PFSK-1 (cell line): ENCODE measurements around the gene PRKAR1B. TPM values are rescaled to one million over a fixed set of nuclear protein-coding genes. Genes with fewer than 3 reads are reported as not detected.
A peak's percentile ranks its signal among the peaks of the same experiment; 100 is the strongest.

Experiments used
- FOXP2 ChIP-seq: optimal IDR thresholded peaks from 2 replicates; pipeline ENCODE3; 2011; ENCODE audit warnings: borderline replicate concordance, control low read depth, inconsistent platforms; ENCODE audit not compliant: insufficient read depth; ENCODE audit errors: extremely low read length, extremely low read depth
- POLR2AphosphoS5 ChIP-seq: IDR thresholded peaks from 2 replicates; pipeline ENCODE4 v1.6.1; 2012; ENCODE audit warnings: low read depth, mild to moderate bottlenecking, control low read depth, low read length, moderate library complexity
- SIN3A ChIP-seq: IDR thresholded peaks from 2 replicates; pipeline ENCODE4 v1.6.1; 2012; ENCODE audit warnings: mild to moderate bottlenecking, low read length, moderate library complexity, borderline replicate concordance; ENCODE audit not compliant: insufficient read depth
- TAF1 ChIP-seq: IDR thresholded peaks from 2 replicates; pipeline ENCODE4 v1.6.1; 2012; ENCODE audit warnings: low read length, control low read depth, borderline replicate concordance; ENCODE audit not compliant: insufficient read depth
- polyA plus RNA-seq: library from polyadenylated mRNA; unstranded; fragments of >200 nt; gene quantifications from one replicate; pipeline ENCODE4 v1.2.1, GENCODE V29; 2012; ENCODE audit warnings: low read depth, missing spikeins; ENCODE audit not compliant: insufficient read length
- TF ChIP-seq, protein P1 (sequence below), 2 experiments: IDR thresholded peaks; 2 replicates each; pipeline versions ENCODE4 v1.6.1 to v1.8.0; 2011 to 2012; ENCODE audit warnings: low read depth in 2 of 2, low read length in 2 of 2, control low read depth in 1 of 2, inconsistent platforms in 1 of 2, mild to moderate bottlenecking in 1 of 2, moderate library complexity in 1 of 2; ENCODE audit not compliant: insufficient read depth in 1 of 2

Gene PRKAR1B
- 26.3 TPM for polyA plus RNA-seq

DNA sequence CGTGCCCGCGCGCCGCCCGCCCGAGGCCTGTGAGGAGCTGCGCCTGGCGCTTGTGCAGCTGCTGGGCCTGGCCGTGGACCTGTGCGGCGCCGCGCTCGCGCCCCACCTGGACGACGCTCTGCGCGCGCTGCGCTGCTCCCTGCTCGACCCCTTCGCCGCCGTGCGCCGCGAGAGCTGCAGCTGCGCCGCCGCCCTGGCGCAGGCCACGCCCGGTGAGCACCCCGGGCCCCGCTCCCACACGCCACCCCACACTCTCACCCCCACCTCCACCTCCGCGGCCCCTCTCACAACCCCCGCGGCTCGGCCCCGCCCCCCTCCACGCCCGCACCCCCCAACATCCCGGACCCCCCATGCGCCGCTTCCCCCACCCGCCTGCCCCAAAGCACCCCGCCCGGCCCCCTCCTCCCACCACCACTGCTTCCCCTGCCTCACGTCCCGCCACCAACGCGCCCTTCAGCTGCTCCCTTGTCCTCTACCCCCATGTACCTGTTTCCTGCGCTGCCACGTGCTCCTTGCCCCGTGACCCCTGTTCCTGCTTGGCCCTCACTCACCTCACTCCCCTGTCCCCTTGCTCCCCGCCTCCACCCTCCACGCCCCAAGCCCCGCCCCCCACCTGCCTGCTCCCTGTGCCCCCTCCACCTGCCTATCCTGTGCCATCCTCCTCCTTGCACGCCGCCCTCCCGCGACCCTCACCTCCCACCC is at the start of gene PRKAR1B:
PRKAR1B (minus strand) TSS at position 178 of the 702 bp plus-strand sequence. CDS start 15,776 bp downstream, outside the sequence.
- peak; percentile 14 for TF ChIP-seq FOXP2
- TF ChIP-seq, protein P1, sequence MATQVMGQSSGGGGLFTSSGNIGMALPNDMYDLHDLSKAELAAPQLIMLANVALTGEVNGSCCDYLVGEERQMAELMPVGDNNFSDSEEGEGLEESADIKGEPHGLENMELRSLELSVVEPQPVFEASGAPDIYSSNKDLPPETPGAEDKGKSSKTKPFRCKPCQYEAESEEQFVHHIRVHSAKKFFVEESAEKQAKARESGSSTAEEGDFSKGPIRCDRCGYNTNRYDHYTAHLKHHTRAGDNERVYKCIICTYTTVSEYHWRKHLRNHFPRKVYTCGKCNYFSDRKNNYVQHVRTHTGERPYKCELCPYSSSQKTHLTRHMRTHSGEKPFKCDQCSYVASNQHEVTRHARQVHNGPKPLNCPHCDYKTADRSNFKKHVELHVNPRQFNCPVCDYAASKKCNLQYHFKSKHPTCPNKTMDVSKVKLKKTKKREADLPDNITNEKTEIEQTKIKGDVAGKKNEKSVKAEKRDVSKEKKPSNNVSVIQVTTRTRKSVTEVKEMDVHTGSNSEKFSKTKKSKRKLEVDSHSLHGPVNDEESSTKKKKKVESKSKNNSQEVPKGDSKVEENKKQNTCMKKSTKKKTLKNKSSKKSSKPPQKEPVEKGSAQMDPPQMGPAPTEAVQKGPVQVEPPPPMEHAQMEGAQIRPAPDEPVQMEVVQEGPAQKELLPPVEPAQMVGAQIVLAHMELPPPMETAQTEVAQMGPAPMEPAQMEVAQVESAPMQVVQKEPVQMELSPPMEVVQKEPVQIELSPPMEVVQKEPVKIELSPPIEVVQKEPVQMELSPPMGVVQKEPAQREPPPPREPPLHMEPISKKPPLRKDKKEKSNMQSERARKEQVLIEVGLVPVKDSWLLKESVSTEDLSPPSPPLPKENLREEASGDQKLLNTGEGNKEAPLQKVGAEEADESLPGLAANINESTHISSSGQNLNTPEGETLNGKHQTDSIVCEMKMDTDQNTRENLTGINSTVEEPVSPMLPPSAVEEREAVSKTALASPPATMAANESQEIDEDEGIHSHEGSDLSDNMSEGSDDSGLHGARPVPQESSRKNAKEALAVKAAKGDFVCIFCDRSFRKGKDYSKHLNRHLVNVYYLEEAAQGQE (IDR thresholded peaks at IDR 0.05; ENCODE audit: insufficient read depth in 1 of 2, low read depth in 2 of 2, low read length in 2 of 2), result no peak

DNA sequence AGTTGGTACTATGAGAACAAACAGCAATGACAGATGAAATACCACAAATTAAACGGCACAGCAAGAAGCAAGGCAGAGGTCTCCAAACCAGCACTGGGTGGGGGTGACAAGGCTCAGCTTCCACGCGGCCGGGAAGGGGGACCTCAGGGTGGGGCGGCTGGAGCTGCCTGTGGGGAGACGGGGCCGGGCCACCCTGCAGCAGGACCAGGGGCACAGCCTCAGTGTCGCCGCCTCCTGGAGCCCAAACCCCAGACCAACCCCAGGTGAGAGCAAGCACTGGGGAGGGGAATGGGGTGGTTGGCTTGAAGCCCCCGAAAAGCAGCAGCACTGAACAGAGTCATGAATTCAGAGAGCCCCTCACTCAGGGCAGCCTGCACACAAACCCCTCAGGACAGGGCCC is 49.3 kb upstream of the PRKAR1B start:
- TF ChIP-seq FOXP2, result no peak
- TF ChIP-seq POLR2AphosphoS5, result no peak
- TF ChIP-seq, protein P1 (IDR thresholded peaks at IDR 0.05; ENCODE audit: insufficient read depth in 1 of 2, low read depth in 2 of 2, low read length in 2 of 2), result no peak
- TF ChIP-seq TAF1, result no peak
- no peak for TF ChIP-seq SIN3A

DNA sequence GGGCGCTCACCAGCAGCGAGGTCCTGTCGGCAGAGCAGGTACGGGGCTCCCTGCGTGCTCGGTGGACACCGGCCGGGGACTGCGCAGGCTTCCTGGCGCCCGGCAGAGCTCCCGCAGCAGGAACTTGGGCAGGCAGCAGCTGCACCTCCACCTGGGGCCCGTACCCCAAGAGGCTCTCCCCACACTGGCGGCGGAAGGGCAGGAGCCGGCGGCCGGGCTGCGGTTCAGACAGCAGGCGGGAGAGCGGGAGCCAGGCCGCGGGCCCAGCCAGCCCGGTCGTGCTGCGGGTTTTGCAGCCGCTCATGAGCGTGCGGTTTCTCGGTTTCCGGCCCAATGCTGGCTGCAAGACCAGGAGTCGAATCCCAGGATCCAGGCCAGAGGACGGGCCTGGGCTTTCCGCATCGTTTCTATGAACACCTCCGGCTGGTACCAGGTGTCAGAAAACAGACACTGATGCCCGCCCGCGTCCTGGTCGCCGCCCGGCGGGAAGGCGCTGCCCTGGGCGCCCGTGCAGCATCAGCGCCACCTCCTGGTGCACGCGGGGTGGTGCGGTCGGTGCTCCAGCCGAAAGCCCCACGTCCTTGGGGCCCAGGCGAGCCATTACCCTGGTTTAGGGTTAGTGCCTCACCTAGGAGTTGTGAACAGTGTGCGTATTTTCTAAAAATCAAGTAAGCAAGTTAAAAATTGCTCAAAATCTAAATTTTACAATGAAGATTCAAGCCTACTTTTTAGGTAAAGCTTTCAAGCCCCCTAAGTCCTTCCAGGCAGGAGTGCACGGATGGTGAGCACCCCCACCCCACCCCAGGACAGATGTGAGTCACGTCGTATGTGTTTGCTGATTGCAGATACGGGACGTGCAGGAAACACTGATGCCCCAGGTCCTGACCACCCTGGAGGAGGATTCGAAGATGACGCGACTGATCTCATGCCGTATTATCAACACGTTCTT is 47.4 kb upstream of the PRKAR1B start:
- TF ChIP-seq TAF1 (no peak), FOXP2 (no peak), POLR2AphosphoS5 (no peak)
- TF ChIP-seq, protein P1 (IDR thresholded peaks at IDR 0.05; ENCODE audit: insufficient read depth in 1 of 2, low read depth in 2 of 2, low read length in 2 of 2), result no peak

DNA sequence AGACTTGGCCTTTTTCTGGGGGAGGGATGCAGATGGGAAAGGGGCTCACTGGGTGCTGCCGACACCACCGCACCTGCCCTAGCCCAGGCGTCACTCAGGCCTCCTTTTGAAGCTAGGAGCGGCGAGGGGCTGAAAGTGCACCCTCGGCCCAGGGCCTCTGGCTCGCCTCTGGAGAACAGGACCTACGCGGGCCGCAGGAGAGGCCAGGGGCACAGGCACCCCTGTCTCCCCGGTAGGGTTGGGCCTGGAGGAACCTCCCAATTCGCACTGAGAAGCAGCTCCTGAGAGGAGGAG is 46.5 kb upstream of the PRKAR1B start:
- TF ChIP-seq POLR2AphosphoS5 (no peak), SIN3A (no peak), FOXP2 (no peak), TAF1 (no peak)
- TF ChIP-seq, protein P1 (IDR thresholded peaks at IDR 0.05; ENCODE audit: insufficient read depth in 1 of 2, low read depth in 2 of 2, low read length in 2 of 2), result no peak
